HG02798 (cell line): Measurements from ENCODE around the gene CBARP.

Source experiments
- ATAC-seq: cut with Tn5 transposase; IDR thresholded peaks from one replicate; pipeline ENCODE4 v1.9.1; 2021; ENCODE audit warnings: mild to moderate bottlenecking; ENCODE audit not compliant: unreplicated experiment, poor library complexity

The CBARP gene

DNA sequence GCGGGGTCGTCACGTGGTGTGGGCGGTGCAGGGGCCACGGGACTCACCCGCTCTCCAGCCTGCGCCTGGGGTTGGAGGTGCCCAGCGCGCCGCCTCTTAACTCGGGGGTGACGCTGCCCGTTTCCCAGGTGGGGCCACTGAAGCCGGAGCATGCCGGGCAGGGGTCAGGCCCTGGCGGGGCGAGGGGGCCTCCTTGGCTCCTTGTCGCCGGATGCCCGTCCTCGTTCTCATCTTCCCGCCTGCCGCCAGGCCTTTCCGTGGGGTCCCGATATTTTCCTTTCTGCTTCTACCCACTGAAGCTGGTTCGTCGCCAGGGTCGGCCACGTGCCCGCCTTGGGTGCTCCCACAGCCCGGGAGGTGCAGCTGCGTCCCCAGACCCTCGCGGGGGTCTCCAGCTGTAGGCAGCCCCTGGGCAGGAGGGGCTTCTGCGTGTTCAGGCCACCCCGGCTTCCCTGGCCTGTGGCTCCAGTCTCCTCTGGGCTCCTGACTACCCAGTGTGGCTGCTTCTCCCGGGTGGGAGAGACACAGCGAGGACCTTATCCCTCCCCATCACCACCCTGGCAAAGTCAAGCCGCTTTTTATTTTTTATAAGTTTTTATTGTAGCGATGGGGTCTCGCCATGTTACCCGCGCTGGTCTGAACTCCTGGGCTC lies 38.3 kb upstream of the CBARP start:
- no peak for ATAC-seq

GRCh38 chr19:1275260-1275975 lies 37.6 kb upstream of the CBARP start, which contains the start of gene FAM174C:
Gene FAM174C (plus strand): TSS chr19:1275530. CDS start chr19:1275550, 20 bp downstream.
- peak; percentile 84 for ATAC-seq

DNA sequence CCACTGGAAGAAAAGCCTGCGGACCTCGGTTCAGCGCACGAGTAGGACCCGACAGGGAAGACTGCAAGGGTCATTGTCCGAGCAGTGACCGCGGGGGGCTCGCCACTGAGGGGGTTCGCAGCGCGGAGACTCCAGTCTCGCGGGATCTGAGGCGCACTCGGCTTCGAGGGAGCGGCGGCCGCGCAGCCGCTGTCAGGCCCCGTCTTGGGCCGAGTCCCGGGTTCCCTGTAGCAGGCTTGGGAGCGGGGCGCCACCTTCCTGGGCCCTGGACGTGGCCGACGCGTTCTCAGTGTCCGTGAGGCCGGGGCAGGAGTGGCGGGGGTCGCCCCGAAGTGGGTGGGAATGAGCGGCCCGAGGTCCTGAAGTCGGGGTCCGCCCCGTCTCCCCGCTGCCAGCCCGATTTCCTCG lies 37.1 kb upstream of the CBARP start:
- no peak for ATAC-seq

DNA sequence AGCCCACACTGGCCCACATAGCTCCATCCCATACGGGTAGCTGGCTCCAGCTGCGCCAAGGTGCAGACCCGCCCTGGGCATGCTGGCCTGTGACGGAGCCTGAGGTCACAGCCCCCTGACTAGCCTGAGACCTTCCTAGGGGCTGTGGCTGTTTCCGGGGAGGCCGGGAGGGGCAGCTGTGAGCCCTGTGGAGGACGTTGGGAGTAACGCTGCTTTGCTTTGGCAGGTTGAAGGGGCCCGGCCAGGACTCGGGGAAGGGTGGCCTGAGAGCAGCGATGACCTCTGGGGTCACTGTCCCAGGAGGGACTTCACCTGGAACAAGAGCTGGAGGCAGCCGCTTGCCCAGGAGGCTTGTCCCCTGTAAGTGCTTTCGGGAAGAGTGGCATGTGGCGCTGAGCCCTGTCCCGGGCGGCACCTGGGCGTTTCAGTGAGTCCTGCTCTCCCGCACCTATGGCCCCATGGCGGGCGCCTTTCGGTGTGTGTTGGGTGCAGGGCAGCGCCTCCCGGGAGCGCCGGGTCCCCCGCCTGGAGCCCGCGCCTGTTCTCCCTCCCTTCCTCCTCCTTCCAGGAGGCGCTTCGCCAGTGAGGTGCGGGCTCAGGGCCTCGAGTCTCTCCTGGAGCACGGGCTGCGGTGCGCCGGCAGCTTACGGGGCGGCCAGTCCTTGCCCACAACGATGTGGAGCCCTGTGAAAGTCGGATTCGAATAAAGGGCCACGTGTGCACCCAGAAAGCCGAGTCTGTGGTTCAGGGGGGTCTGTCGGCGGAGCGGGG lies 36.5 kb upstream of the CBARP start:
- ATAC-seq = no peak

DNA sequence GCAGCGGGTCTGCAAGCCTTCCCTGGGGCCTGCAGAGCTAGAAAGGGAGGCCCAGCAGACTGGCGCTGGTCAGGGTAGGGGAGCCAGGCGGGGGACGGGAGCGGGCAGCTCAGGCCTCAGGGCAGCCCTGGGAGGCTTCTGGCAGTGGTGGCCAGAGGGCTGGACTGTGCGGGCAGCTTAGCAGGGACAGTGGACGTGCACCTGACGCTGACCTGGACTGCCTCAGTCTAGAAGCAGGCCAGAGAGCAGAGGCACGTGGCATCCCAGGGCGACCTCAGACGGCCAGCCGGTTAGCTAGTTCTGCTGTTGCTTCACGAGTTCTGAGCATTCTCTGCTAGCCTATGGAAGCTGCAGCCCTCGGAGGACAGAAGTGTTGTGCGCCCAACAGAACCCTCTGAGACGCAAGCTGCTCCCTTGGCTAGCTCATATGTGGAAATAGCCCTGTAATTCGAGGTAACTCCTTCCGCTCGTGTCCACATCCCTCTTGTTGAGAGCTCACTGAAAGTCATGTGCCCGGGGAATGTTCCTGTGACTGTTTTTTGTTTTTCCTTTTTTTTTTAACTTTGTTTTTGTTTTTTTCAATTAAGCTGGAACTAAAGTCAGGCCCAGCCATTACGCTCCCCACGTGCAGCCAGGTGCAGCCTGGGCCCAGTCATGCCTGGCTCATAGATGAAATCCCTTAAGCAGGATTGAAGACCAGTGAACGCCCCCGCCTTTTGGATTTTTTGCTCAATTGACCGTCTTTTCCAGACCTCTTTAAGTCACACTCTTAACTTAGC lies 35.6 kb upstream of the CBARP start:
- ATAC-seq = no peak

GRCh38 chr19:1272423-1273262 lies 34.8 kb upstream of the CBARP start:
- ATAC-seq = no peak

DNA sequence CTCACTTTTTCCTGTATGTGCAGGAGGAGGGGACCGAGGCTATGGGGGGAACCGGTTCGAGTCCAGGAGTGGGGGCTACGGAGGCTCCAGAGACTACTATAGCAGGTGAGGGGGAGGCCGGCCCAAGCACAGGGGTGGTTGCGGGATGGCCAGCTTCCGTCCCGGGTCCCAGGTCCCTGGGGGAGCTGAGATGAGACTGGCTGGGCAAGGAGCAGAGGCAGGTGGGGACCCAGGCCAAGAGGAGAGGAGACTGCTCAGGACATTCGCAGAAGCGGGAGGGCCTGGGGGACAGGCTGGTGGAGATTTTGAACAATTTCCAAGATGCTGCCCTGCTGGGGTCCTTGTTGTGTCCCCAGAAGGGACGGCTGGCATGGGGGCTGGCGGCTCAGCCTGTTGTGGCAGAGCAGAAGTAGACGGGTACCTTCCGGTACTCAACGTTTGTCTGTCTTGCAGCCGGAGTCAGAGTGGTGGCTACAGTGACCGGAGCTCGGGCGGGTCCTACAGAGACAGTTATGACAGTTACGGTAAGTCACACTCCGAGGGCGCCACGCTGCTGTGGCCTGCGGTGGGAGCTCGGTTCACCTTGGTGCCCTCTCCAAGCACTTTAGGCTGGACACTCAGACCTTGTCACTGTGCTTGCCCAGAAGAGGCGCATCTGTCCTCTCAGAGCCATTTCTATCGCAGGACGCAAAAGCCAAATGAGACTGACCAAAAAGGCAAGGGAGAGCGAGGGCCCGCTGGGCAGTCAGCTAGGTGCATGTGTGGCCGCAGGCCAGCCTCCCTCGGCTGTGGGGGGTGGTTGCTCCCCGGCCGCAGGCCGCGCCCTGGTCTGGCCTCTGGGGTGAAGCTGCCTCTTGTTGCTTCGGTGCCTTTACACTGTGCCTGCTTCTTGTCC lies 34.0 kb upstream of the CBARP start:
- ATAC-seq = no peak

DNA sequence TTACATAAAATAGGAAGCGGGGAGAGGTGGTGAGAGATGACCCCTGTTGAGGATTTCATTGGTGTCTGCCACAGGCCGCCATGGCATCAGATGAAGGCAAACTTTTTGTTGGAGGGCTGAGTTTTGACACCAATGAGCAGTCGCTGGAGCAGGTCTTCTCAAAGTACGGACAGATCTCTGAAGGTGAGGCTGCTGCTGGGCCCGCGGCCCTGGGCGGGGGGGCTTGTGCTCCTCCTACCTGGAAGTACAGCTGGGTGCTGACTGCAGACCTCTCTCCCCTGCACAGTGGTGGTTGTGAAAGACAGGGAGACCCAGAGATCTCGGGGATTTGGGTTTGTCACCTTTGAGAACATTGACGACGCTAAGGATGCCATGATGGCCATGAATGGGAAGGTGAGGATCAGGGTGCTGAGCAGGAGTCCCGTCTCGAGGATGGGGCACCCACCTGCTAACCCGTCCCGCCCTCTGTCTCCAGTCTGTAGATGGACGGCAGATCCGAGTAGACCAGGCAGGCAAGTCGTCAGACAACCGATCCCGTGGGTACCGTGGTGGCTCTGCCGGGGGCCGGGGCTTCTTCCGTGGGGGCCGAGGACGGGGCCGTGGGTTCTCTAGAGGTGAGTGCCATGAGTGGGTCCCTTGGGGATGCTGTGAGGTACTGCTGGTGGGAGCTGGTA lies 33.2 kb upstream of the CBARP start:
- no peak for ATAC-seq

- ATAC-seq = no peak
Observed at GRCh38 chr19:1270213-1270853, 32.5 kb upstream of the CBARP start.

DNA sequence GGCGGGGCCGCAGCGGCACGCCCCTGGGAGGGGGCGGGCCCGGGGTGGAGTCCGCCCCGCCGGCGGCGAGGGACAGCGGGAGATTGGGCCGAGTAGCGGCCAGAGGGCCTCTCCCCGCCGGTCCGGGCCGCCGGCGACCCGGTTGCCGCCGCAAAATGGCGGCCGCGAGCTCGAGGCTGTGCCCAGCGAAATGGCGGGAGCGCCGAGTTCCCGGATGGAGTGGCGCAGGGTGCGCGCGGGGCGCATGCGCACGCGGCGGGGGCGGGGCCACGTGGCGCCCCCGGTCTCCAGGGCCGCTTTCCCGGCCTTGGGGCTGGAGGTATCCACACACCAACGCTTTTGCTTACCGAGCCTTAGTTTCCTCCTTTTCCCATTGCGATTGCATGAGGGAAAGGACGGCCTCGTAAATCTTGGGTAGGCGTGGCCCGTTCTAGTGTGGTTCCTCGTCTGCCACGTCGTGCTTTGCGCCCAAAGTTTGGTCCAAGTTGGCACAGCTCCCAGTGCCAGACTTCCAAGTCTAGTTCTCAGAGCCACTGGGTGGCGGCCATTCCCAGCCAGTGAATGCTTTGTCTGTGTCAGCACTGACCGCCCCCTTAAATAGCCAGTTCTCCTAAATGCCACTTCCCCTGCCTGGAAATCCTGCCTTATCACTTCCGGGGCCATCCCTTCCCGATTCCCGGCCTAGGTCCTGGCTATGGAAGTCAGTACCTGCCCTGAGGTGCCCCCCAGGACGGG lies 31.8 kb upstream of the CBARP start:
- ATAC-seq = peak; percentile 33

DNA sequence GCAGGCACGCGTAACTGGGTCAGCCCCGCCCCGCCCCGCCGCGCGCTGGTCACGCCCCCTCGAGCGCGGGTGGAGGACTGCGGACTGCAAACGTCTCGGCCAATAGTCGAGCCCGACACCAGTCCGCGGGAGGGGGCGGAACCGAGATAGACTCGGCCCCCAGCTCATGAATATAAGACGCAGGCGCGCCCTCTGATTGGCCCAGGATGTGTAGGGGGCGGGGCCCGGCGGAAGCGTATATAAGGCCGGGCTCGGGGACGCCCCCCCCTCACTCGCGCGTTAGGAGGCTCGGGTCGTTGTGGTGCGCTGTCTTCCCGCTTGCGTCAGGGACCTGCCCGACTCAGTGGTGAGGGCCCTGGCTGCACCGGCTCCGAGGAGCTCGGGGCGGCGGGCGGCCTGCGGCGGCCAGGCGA lies 31.3 kb upstream of the CBARP start, which contains the start of gene CIRBP:
CIRBP (plus strand) TSS at position 268 of the 413 bp plus-strand sequence. CDS start 1,602 bp downstream, outside the sequence.
- ATAC-seq = peak; percentile 65

GRCh38 chr19:1268226-1269064 lies 30.6 kb upstream of the CBARP start:
- no peak for ATAC-seq

- no peak for ATAC-seq
Observed at GRCh38 chr19:1267477-1268225, 29.8 kb upstream of the CBARP start.

- ATAC-seq = peak; percentile 24
Observed at GRCh38 chr19:1266916-1267476, 29.2 kb upstream of the CBARP start.
